ENCODE results near the gene PTGES.

The PTGES gene

DNA sequence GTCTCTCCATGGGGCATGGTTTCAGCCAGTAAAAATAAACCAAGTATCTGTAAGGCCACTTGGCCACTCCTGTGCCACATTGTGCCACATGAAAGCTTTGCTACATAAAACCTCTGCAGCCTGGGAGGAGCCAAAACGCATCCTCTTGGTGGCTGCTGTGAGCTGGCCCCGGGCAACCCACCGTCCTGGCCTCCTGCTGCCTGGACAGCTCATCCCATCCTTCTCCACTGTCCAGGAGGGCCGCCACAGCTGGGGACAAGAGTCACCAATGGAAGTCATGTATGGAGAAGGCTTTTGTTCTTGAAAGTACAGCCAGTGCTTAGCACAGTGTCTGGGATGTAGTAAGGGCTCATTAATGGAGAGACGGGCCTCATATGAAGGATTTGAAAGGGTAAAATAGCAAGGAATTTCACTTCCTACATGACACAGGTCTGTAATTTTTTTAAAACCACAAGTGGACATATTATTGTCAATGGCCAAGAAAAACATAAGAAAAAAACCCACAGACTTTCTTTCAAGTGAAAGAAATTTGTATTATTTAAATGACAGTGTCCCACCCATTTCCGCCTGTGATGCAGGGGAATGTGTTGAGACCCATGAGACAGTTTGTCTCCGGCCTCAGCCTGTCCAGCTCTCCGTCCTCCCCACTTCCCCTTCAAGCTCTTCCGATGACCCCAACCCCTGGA is 6.6 kb downstream of the PTGES start:
- DNase-seq (ENCODE audit: low read depth in 1 of 2, low spot score in 1 of 2), result no peak

DNA sequence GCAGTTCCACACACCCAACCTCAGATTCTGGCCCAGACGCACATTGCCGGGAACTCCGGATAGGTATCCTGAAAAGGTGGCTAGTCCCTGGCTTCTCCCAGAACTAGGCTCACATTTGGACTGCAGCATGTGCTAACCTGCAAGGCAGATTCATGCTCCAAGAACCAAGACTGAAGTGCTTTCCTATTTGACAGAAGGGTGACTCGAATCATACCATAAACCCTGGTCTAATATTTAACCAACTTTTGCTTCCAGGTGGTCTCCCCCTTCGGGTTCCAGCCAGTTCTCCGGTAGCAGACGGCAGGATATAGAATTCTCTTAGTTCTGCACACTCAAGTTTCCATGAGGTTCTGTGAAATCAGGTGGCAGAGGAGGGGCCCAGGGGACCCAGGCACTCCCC is 7.6 kb downstream of the PTGES start:
- no peak for DNase-seq (ENCODE audit: low read depth in 1 of 2, low spot score in 1 of 2)

DNA sequence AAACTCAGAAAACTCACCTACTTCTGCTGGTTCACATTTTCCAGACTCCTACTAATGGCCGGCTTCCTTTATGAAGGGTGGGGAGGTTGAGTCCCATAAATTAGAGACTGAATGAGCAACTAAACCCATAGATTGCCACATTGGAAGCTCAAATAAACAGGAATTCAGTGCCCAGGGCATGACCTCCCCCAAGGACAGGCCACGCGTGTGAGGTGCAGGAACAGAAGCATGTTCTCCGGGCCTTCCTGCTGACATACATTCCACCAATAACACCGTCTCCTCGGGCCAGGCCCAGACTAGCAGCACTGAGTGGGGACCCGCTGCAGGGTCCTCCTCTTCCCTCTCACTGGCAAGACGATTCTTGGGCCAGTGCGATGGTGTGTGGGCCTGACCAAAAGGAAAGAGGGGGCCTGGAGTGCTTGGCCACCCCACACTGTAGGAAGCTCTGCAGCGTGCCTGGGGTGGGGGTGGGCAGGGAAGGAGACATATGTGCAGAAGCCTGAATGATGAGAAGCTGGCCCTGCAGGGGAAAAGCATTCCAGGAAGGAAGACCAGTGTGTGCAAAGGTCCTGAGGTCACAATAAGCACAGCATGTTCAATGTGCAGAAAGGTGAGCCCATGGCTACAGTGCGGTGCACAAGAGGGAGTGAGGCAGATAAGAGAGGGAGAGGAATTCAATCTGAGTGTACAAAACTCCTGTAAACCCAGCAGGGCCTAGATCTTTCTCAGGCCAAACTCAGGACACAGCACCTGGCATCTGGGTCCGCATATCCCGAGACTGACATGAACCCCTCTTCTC is 12.0 kb downstream of the PTGES start:
- no peak for DNase-seq (ENCODE audit: low read depth in 1 of 2, low spot score in 1 of 2)

DNA sequence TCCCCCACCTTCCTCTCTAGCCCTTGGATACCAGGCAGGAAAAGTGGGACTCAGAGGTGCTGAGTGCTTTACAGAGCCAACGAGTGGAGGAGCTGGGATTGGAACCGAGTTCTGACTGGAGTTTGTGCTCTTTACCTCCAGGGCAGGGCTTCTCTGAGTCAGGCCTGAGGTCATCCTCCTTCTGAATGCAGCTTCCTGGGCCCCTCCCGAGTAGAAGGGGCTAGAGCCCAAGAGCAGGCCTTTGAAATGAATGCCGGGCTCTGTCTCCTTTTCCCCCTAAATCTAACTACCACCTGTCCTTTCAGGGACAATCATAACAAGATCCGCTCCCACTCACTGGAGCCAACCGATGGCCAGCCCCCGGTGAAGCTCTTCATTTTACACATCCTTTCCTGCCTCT is 12.7 kb downstream of the PTGES start:
- DNase-seq (ENCODE audit: low read depth in 1 of 2, low spot score in 1 of 2), result no peak

DNA sequence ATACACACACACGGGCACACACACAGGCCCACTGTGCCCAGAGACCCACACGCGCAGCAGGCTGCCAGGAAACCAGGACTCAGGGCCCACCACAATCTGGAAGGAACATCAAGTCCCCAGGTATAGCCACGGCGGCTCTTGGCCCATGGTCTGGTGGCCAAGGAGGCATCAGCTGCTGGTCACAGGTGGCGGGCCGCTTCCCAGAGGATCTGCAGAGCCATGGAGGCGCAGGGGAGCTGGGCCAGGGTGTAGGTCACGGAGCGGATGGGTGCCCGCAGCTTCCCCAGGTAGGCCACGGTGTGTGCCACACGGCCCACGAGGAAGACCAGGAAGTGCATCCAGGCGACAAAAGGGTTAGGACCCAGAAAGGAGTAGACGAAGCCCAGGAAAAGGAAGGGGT is 13.4 kb downstream of the PTGES start:
- DNase-seq (ENCODE audit: low read depth in 1 of 2, low spot score in 1 of 2), result no peak

DNA sequence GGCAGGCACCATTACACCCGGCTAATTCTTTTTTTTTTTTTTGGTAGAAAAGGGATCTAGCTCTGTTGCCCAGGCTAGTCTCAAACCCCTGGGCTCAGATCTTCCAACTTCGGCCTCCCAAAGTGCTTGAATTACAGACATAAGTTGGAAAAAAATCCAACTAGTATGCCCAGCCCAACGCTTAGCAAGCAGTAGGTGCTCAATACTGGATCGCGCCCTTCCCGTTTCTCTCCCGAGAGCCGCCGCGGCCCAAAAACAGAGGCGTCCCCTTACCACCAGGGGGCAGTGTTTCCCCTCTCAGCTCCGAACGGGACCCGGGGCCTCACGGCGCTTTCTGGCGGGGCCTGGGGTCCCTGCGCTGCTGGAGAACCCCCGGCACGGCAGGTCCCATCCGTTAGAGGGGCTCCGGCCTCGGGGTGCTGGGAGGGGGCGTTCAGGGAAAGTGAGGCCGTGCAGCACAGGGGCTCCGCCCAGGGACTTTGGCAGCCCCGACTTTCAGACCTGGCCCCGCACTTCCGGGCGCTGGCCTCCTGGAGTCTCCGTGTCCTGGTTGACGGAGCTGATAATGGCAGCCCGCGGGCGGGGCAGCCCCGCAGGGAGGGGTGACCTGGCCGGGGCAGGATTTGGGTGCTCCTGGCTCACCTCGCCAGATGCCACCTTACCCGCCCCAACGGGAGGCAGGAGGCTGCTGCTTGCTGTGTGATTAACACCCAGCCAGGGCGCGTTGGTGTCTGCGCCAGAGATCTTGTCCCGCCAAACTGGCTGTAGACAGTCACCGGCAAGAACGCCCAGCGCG is 15.2 kb downstream of the PTGES start:
- DNase-seq (ENCODE audit: low read depth in 1 of 2, low spot score in 1 of 2), result peak; percentile 69 to 76

DNA sequence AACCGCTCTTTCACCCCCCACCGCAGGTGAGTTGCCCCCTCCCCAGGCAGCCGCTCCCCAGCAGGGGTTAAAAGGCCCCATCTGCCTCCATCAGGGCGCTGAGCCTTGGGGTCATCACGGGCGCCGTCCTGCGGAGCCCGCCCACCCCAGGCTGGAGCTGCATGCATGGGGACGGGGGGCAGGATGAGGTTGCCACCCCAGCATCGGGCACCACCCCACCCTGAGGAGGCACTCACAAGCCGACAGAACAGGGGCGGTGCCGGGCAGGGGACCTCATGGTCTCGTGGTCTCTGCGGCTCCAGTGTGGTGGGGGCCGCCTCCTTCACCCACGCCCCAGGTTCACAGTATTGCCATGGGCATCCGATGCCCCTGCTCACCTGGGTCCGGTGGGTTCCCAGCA is 16.5 kb downstream of the PTGES start:
- no peak for DNase-seq (ENCODE audit: low read depth in 1 of 2, low spot score in 1 of 2)

DNA sequence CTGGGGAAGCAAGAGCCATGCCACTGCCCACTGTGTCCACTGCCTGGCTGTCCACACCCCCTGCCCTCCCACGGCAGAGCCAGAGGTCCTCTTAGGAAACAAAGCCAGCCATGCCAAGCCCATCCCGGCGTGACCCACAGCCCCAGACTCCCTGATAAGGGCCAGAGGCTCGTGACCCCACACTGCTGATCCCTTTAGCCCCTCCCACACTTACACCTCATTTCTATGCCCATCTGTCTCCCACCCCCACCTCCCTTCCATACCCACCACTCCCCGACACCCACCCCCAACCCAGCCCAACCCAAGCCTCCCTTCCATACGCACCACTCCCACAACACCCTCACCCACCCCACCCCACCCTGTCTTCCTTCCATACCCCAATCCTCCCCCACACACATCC is 17.3 kb downstream of the PTGES start:
- no peak for DNase-seq (ENCODE audit: low read depth in 1 of 2, low spot score in 1 of 2)

DNA sequence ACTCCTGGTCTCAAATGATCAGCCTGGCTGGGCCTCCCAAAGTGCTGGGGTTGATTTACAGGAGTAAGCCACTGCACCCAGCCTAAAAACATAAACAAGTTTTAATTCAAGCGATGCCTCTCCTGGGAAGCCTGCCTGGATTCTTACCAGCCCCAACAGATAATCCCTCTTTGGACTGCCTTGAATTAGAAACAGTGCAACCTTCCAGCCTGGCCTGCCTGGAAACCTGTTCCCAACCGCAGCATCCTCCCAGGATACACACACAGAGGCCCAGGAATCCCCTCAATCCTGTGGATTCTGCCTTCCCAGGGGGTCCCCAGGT is 19.2 kb downstream of the PTGES start:
- DNase-seq (ENCODE audit: low read depth in 1 of 2, low spot score in 1 of 2), result no peak

DNA sequence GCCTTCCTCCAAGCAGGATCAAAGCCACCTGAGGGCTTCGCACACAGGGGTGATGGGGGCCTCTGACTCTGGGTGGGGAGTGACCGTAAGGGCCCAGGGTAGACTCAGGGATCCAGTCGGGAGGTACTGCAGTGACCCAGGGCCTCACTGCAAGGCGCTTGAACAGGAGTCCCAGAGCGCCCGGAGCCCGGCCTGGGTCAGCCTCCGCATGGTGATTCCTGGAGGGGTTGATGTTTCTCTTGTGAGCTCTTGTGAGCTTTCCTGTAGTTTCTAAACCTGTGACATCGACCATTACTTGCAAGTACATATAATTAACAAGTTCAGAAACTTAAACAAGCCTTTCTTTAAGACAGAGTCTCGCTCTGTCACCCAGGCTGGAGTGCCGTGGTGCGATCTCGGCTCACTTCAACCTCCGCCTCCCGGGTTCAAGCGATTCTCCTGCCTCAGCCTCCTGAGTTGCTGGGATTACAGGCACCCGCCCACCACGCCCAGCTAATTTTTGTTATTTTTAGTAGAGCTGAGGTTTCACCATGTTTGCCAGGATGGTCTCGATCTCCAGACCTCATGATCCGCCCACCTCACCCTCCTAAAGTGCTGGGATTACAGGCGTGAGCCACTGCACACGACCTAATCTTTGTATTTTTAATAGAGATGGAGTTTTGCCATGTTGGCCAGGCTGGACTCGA is 19.8 kb downstream of the PTGES start:
- DNase-seq (ENCODE audit: low read depth in 1 of 2, low spot score in 1 of 2), result no peak

DNA sequence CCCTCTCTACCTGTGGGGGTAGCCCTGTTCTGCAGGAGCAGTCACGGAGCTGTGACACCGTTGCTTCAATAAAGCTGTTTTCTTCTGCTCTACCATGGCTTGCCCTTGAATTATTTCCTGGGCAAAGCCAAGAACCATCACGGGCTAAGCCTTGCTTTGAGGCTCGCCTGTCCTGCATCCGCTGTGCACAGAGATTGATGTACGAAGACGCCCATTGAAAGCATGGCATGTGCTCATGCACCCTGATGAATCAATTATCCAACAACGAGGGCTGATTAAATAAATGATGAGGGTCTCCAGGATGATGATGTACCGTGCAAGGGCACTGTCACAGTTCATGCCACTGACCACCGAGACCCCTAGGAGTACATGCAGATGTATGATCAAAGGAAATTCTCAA is 20.7 kb downstream of the PTGES start:
- no peak for DNase-seq (ENCODE audit: low read depth in 1 of 2, low spot score in 1 of 2)

DNA sequence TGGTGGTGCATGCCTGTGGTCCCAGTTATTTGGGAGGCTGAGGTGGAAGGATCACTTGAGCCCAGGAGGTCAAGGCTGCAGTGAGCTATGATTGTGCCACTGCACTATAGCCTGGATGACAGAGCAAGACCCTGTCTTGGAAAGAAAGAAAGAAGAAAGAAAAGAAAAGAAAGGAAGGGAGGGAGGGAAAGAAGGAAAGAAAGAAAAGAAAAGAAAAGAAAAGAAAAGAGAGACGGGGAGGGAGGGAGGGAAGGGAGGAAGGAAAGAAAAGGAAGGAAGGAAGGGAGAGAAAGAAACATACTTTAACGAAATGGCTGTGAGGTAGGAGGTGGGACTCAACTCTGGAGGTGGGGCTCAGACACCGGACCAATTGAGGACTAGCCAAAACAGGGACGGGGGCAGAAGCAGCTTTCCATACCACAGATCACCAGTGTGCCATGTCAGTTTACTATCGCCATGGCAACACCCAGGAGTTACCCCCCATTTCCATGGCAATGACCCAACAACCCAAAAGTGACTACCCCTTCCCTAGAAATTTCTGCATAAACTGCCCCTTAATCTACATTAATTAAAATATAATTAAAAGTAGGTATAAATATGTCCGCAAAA is 21.3 kb downstream of the PTGES start:
- no peak for DNase-seq (ENCODE audit: low read depth in 1 of 2, low spot score in 1 of 2)

DNA sequence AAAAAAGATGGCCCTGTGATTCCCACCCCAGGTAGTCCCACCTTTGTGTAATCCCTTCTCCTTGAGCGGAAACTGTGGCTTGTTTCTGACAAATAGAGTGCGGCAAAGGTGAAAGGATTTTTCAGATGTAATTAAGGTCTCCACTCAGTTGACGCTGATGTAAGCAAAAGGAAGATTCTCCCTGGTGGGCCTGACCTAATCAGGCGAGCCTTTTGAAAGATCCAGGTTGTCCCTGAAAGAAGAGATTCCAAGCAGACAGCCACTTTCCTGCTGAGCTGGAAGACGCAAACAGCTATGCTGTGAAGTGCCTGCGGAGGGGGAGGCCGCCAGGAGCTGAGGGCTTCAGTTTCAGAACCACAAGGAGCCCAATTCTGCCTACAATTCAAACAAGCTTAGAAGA is 24.1 kb downstream of the PTGES start:
- no peak for DNase-seq (ENCODE audit: low read depth in 1 of 2, low spot score in 1 of 2)

DNA sequence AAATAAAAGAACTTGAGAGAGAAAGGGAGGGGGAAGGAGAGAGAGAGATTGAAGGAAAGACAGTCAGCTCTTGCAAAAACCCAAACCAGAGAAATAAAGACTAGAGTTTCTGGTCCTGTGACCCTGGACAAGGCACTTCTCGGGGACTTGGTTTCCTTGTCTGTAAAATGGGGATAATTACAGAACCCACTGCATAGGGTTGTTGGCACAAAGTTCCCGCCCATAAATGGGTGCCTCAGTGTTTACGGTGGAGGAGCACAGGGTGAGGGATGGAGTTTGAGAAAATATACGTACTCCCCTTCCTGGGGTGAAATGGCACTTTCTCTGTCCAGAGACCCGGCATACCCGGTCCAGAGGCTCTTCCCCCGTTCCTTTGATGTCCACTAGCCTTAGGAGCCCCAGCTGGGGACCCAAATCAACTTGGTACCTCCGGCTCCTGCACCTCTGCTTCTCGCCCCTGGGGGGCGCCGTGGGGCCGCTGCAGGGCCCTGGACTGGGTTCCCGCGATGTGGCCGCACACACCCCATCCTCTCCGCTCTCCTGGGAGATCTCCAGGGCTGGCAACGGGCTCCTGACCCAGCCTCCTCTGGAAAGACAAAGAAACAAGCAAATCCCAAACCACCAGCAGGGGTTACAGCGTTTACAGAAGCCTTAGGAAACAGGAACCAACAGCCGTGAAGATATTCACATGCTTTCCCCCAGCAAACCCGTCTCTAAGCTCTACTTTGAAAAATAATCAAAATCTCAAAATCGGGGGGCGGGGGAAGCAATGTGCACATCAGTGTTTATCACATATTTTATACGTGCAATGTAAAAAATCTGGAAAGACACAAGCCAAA is 26.3 kb downstream of the PTGES start:
- DNase-seq (ENCODE audit: low read depth in 1 of 2, low spot score in 1 of 2), result peak; percentile 13 to 45

DNA sequence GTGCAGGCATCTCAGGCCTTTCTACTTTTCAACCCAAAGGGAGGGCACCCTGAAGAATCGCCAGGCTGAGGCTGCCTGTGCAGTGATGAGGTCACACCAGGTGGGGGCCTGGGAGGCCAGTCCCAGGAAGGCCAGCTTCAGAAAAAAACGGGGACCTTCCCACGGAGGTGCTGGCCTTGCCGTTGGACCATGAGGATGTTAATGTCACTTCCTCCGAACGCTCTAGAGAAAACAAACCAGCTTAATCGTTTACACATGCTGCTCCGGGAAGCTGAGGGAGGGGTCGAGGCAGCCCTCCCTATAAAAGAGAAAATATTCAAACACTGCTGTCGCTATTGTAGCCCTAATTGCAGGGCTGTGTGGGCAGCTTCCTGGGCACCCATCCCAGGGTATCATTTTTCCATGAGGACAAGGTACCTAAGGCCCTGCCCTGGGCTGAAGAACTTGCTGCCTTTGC is 27.0 kb downstream of the PTGES start:
- DNase-seq (ENCODE audit: low read depth in 1 of 2, low spot score in 1 of 2), result no peak

DNA sequence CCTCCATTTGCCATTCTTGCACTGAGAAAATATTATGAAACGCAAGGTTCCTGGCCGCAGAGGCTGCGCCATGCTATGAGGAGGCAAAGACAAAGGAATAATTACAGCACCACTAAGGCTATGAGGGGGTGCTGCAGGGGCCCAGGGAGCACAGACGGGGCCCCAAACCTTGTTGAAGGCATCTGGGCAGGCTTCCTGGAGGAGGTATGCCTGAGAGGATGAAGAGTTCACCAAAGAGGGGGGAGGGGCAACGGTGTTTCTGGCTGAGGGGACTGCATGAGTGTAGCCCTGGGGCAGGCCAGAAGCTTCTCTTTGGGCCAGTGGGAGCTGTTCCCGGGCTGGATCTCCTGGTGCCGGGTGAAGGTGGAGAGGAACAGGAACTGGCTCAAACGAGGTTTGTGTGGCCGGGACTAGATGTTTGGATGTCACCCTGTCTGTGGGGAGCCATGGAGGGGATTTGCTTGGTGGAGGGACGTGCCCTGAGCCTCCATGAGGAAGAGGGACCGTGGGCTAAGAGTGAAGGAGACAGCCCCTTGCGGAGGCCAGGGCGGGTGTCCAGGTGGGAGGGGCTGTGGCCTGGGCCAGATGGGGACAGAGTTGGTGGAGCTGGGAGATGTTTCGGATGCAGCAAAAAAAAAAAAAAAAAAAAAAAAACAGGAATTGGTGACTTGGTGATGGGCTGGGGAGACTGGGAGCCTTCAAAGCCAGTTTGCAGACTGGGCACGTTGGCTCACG is 28.2 kb downstream of the PTGES start:
- DNase-seq (ENCODE audit: low read depth in 1 of 2, low spot score in 1 of 2), result no peak

DNA sequence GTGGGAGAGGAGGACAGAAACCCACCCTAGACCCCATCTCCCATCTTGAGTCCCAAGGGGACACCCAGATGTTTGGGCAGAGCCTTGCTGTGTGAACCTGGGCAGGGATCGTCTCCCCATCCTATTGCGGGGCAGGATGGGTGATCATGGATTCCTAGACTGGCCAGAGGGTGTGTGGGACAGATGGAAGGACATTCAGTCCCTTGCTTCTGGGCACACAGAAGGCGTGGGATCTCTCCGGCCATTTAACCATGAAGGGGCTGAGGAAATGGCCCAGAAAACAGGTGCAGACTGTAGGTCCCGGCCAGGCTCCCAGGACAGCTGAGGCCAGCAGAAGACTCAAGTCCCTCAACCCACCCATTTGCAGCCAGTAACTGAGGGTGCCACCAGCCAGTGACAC is 29.9 kb downstream of the PTGES start:
- no peak for DNase-seq (ENCODE audit: low read depth in 1 of 2, low spot score in 1 of 2)

DNA sequence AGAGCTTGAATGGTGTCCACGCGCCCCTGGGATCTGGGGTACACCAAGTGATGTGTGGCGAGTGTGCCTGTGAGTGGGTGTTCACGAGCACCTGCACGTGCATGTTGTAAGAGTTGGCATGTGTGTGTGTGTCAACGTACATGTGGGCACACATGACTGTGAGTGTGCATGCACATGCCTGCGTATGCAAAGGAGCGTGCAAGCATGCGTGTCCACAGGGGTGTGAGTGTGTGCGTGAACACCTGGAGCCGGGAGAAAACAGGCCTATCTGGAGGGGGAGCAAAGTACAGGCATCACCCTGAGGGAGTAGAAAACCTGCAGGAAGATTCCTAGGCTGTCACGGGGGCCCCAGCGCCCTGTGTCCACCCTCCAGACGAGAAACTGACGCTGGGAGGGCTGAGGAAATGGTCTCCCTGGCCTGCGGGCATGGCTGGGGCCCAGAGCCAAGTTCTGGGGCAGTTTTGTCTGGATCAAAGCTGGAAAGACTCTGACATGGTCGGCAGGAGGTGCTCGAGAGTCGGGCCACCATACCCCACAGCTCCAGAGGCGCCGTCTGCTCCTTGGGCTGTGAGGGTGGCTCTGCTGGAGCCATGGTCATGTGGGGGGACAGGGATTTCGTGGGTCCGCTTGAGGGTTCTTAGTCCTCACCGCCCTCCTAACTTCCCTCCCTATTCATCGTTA is 31.8 kb downstream of the PTGES start:
- no peak for DNase-seq (ENCODE audit: low read depth in 1 of 2, low spot score in 1 of 2)

Data from stimulated activated CD4-positive, alpha-beta T cell treated with anti-CD3 and anti-CD28 coated beads, Interleukin-15, amount 100 ng/mL, for 1 hour (primary cell).